Prostate gland (tissue), 2 donors: ENCODE measurements around the gene KCNK7.

Source experiments
- POLR2A ChIP-seq: fragments of 450-650 bp; IDR thresholded peaks from one replicate; pipeline ENCODE4 v1.6.1; 2016; ENCODE audit warnings: antibody characterized with exemption, mild to moderate bottlenecking
- POLR2AphosphoS5 ChIP-seq: sonication (generic); formaldehyde crosslinking; IDR thresholded peaks from one replicate; pipeline ENCODE4 v1.6.1; 2017; ENCODE audit warnings: antibody characterized with exemption
- TF ChIP-seq, protein P1 (sequence below), 4 experiments: fragments of 200-600 bp in 2 of 4; fragments of 450-650 bp in 2 of 4; sonication (generic) in 2 of 4; IDR thresholded peaks; 1 replicate in 3 of 4; 2 replicates in 1 of 4; pipeline ENCODE4 v1.5.1; 2016 to 2019; ENCODE audit warnings: antibody characterized with exemption in 4 of 4, mild to moderate bottlenecking in 2 of 4, moderate library complexity in 2 of 4

GRCh38 chr11:65581928-65582327 is 13.7 kb downstream of the KCNK7 start:
- TF ChIP-seq, protein P1, sequence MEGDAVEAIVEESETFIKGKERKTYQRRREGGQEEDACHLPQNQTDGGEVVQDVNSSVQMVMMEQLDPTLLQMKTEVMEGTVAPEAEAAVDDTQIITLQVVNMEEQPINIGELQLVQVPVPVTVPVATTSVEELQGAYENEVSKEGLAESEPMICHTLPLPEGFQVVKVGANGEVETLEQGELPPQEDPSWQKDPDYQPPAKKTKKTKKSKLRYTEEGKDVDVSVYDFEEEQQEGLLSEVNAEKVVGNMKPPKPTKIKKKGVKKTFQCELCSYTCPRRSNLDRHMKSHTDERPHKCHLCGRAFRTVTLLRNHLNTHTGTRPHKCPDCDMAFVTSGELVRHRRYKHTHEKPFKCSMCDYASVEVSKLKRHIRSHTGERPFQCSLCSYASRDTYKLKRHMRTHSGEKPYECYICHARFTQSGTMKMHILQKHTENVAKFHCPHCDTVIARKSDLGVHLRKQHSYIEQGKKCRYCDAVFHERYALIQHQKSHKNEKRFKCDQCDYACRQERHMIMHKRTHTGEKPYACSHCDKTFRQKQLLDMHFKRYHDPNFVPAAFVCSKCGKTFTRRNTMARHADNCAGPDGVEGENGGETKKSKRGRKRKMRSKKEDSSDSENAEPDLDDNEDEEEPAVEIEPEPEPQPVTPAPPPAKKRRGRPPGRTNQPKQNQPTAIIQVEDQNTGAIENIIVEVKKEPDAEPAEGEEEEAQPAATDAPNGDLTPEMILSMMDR (IDR thresholded peaks at IDR 0.05) = no peak
- TF ChIP-seq POLR2A (no peak), POLR2AphosphoS5 (no peak)
